ENCODE measurements around the gene DSP. TPM values are rescaled to one million over a fixed set of nuclear protein-coding genes. Genes with fewer than 3 reads are reported as not detected.

Gene DSP
- total RNA-seq, 2 donors from 2014 or later, result 60.6 to 211 TPM

DNA sequence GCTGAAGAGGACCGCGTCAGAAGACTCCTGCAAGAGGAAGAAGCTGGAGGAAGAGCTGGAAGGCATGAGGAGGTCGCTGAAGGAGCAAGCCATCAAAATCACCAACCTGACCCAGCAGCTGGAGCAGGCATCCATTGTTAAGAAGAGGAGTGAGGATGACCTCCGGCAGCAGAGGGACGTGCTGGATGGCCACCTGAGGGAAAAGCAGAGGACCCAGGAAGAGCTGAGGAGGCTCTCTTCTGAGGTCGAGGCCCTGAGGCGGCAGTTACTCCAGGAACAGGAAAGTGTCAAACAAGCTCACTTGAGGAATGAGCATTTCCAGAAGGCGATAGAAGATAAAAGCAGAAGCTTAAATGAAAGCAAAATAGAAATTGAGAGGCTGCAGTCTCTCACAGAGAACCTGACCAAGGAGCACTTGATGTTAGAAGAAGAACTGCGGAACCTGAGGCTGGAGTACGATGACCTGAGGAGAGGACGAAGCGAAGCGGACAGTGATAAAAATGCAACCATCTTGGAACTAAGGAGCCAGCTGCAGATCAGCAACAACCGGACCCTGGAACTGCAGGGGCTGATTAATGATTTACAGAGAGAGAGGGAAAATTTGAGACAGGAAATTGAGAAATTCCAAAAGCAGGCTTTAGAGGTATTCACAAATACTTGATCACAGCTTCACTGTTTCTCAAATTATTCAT lies 39.6 kb downstream of the DSP start:
- WGBS, result 80% methylated on average over 14 of the region's 14 CpGs
- intact Hi-C loops (cut with DNase I), result no loop called here

DNA sequence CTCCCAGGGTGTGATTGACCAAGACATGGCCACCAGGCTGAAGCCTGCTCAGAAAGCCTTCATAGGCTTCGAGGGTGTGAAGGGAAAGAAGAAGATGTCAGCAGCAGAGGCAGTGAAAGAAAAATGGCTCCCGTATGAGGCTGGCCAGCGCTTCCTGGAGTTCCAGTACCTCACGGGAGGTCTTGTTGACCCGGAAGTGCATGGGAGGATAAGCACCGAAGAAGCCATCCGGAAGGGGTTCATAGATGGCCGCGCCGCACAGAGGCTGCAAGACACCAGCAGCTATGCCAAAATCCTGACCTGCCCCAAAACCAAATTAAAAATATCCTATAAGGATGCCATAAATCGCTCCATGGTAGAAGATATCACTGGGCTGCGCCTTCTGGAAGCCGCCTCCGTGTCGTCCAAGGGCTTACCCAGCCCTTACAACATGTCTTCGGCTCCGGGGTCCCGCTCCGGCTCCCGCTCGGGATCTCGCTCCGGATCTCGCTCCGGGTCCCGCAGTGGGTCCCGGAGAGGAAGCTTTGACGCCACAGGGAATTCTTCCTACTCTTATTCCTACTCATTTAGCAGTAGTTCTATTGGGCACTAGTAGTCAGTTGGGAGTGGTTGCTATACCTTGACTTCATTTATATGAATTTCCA lies 43.9 kb downstream of the DSP start:
- Histone ChIP-seq H3K4me3 (no peak overlapping the region), H3K4me1 (replicated peaks) (no peaks in the 10 kb centered on the region), H3K27me3 (replicated peaks; ENCODE audit: insufficient read depth) (no peaks in the 10 kb centered on the region), H3K9me3 (no peaks in the 10 kb centered on the region), H3K36me3 (no peaks in the 10 kb centered on the region), H3K27ac (no peak overlapping the region)
- TF ChIP-seq, protein P1, sequence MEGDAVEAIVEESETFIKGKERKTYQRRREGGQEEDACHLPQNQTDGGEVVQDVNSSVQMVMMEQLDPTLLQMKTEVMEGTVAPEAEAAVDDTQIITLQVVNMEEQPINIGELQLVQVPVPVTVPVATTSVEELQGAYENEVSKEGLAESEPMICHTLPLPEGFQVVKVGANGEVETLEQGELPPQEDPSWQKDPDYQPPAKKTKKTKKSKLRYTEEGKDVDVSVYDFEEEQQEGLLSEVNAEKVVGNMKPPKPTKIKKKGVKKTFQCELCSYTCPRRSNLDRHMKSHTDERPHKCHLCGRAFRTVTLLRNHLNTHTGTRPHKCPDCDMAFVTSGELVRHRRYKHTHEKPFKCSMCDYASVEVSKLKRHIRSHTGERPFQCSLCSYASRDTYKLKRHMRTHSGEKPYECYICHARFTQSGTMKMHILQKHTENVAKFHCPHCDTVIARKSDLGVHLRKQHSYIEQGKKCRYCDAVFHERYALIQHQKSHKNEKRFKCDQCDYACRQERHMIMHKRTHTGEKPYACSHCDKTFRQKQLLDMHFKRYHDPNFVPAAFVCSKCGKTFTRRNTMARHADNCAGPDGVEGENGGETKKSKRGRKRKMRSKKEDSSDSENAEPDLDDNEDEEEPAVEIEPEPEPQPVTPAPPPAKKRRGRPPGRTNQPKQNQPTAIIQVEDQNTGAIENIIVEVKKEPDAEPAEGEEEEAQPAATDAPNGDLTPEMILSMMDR (IDR thresholded peaks at IDR 0.05), result no peak
- TF ChIP-seq POLR2A (IDR thresholded peaks at IDR 0.05) (no peak), POLR2AphosphoS5 (IDR thresholded peaks at IDR 0.05) (no peak)
- intact Hi-C loops (cut with DNase I), result no loop called here
- no peak for DNase-seq (ENCODE audit: low spot score)
- WGBS, result 97% methylated on average over 28 of the region's 28 CpGs

More for the DNA sequence above, 39.6 kb downstream of the DSP start:
- Histone ChIP-seq H3K9me3 (no peaks in the 10 kb centered on the region), H3K27me3 (replicated peaks; ENCODE audit: insufficient read depth) (no peaks in the 10 kb centered on the region), H3K36me3 (no peaks in the 10 kb centered on the region), H3K27ac (no peak overlapping the region), H3K4me3 (no peak overlapping the region), H3K4me1 (replicated peaks) (no peaks in the 10 kb centered on the region)
- TF ChIP-seq POLR2A (IDR thresholded peaks at IDR 0.05) (no peak), POLR2AphosphoS5 (IDR thresholded peaks at IDR 0.05) (no peak)
- TF ChIP-seq, protein P1 (IDR thresholded peaks at IDR 0.05), result no peak
- DNase-seq (ENCODE audit: low spot score), result no peak

DNA sequence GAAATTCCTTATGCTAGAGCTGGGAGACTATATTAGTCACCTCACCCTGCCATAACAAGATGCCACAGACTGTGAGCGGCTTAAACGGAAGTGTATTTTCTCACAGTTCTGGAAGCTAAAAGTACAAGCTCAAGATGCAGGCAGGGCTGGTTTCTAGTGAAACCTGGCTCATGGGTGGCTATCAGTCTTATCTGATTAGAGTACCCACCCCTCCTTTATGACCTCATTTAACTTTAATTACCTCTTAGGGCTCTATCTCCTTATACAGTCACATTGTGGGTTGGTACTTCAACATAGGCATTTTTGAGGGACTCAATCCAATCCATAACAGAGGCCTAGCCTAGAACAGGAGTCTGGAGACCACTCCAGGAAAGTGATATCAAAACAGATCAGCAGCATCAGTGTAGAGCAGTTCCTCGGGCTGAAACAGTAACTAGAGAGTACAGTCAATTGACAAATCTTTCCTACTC lies 46.2 kb downstream of the DSP start:
- H3K4me3 ChIP-seq, result no peak overlapping the region
- no peaks in the 10 kb centered on the region for H3K36me3 ChIP-seq
- no peak overlapping the region for H3K27ac ChIP-seq
- DNase-seq (ENCODE audit: low spot score), result no peak
- TF ChIP-seq POLR2A (IDR thresholded peaks at IDR 0.05) (no peak), POLR2AphosphoS5 (IDR thresholded peaks at IDR 0.05) (no peak)
- TF ChIP-seq, protein P1 (IDR thresholded peaks at IDR 0.05), result no peak
- intact Hi-C loops (cut with DNase I), result no loop called here
- no peaks in the 10 kb centered on the region for H3K4me1 ChIP-seq (replicated peaks)
- H3K27me3 ChIP-seq (replicated peaks; ENCODE audit: insufficient read depth), result no peaks in the 10 kb centered on the region
- H3K9me3 ChIP-seq, result no peaks in the 10 kb centered on the region
- WGBS, result 67% methylated on average over 3 of the region's 3 CpGs

DNA sequence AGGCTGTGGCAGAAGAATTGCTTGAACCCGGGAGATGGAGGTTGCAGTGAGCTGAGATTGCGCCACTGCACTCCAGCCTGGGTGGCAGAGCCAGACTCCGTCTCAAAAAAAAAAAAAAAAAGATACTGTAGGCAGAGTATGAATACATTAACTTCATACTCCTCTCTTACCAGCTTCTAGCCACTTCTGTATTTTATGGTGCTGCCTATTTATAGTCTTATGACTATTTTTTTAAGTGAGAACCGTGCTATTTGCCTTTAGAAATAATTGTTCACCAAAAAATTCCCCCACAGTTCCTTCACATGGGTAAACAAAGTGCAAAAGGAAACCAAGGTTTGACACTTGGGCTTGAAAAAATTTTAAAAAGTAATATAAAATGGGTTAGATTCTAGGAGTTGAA lies 47.0 kb downstream of the DSP start:
- 77% methylated on average over 4 of the region's 4 CpGs for WGBS
- no peaks in the 10 kb centered on the region for H3K4me1 ChIP-seq (replicated peaks)
- H3K4me3 ChIP-seq, result no peak overlapping the region
- H3K36me3 ChIP-seq, result no peaks in the 10 kb centered on the region
- DNase-seq (ENCODE audit: low spot score), result no peak
- H3K27me3 ChIP-seq (replicated peaks; ENCODE audit: insufficient read depth), result no peaks in the 10 kb centered on the region
- no peaks in the 10 kb centered on the region for H3K9me3 ChIP-seq
- H3K27ac ChIP-seq, result no peak overlapping the region
- intact Hi-C loops (cut with DNase I), result no loop called here
- TF ChIP-seq POLR2AphosphoS5 (IDR thresholded peaks at IDR 0.05) (no peak), POLR2A (IDR thresholded peaks at IDR 0.05) (no peak)
- TF ChIP-seq, protein P1 (IDR thresholded peaks at IDR 0.05), result no peak

DNA sequence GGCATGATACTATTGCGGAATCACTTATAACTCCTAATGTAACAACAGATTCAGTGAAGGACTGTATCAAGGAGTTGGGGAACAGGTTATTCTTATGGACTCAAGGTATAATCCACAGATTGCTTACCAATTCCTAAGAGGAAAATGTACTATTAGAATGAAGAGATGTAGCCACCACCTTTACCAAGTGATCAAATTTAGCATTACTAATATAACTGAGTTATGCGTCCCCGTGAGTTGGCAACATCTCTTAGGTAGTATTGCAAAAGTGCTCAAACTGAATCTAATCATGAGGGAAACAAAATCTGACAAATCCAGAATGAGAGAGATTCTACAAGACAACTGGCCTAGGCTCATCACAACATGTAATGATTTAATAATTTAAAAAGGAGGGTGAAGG lies 47.8 kb downstream of the DSP start:
- intact Hi-C loops (cut with DNase I), result no loop called here
- Histone ChIP-seq H3K36me3 (no peaks in the 10 kb centered on the region), H3K9me3 (no peaks in the 10 kb centered on the region), H3K4me3 (no peak overlapping the region), H3K27ac (no peak overlapping the region), H3K27me3 (replicated peaks; ENCODE audit: insufficient read depth) (no peaks in the 10 kb centered on the region), H3K4me1 (replicated peaks) (no peaks in the 10 kb centered on the region)
- TF ChIP-seq POLR2AphosphoS5 (IDR thresholded peaks at IDR 0.05) (no peak), POLR2A (IDR thresholded peaks at IDR 0.05) (no peak)
- TF ChIP-seq, protein P1 (IDR thresholded peaks at IDR 0.05), result no peak
- DNase-seq (ENCODE audit: low spot score), result no peak
- WGBS, result 76% methylated on average over 3 of the region's 3 CpGs
